ENCODE data around the gene FRK.
"Not testable (repeated sequence)": the region's sequence is repeated elsewhere in the genome, so short reads cannot be mapped to it uniquely, and the experiment has no call there.

FRK gene

DNA sequence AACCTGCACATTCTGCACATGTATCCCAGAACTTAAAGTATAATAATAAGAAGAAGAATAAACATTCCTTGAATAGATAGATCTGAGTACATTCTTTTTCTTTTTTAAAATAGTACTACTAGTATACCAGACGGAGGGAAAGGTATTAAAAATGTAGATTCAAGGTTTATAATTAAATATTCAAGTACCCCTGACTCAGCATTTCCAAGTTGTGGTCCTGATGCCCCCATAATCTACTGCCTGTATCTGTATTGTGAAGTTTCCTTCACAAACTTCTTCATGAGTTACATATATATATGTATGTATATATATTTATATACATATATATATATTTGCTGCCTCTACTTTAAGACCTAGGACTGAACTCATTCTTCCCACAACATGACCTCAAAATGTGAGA is 14.0 kb downstream of the FRK start:
- H3K14ac ChIP-seq (ENCODE audit: low read length in 2 of 2) = no peak overlapping the region
- H3K79me1 ChIP-seq (replicated peaks; ENCODE audit: low read length, poor library complexity, severe bottlenecking) = peaks cover 11% of the 10 kb centered on the region
- H3K36me3 ChIP-seq (ENCODE audit: control insufficient read depth in 1 of 2, insufficient read depth in 2 of 2, low read depth in 1 of 2, low read length in 2 of 2) = peaks cover 0 to 4% of the 10 kb centered on the region in 2 experiments
- H3K4me3 ChIP-seq (ENCODE audit: insufficient read depth in 1 of 2, low read depth in 1 of 2, low read length in 2 of 2) = no peak overlapping the region
- H2BK120ac ChIP-seq (ENCODE audit: low read depth, low read length) = no peak overlapping the region
- no peak overlapping the region for H2AK5ac ChIP-seq (ENCODE audit: low read length, severe bottlenecking)
- H2BK12ac ChIP-seq (ENCODE audit: low read length in 2 of 2) = no peak overlapping the region
- no peak overlapping the region for H2BK15ac ChIP-seq (ENCODE audit: low read depth, poor library complexity, severe bottlenecking)
- no peak overlapping the region for H2BK5ac ChIP-seq (ENCODE audit: low read depth, low read length, poor library complexity, severe bottlenecking)
- no peak overlapping the region for H3K23ac ChIP-seq (ENCODE audit: low read length in 2 of 2)
- no peak for DNase-seq
- peaks cover 4% of the 10 kb centered on the region for H3K9me3 ChIP-seq (ENCODE audit: control insufficient read depth, low read length)
- no peak overlapping the region for H2AFZ ChIP-seq (ENCODE audit: low read depth, low read length)
- H3K4me1 ChIP-seq (ENCODE audit: control insufficient read depth, insufficient read depth, low read depth, low read length) = peaks cover 1% of the 10 kb centered on the region
- H3K27ac ChIP-seq (ENCODE audit: low read length, poor library complexity, severe bottlenecking) = no peak overlapping the region
- H4K91ac ChIP-seq (ENCODE audit: low read length) = no peak overlapping the region
- no peak overlapping the region for H3K18ac ChIP-seq (ENCODE audit: low read depth in 1 of 2, low read length in 2 of 2)
- no peak overlapping the region for H3K9ac ChIP-seq (ENCODE audit: low read length)
- H3K4ac ChIP-seq (ENCODE audit: low read depth in 1 of 2, low read length in 2 of 2) = no peak overlapping the region
- no peak overlapping the region for H4K8ac ChIP-seq (ENCODE audit: low read length)
- WGBS = no CpG with 5 or more reads among the region's 1 CpG
- H3K4me2 ChIP-seq (ENCODE audit: low read length, poor library complexity, severe bottlenecking) = no peak overlapping the region
- no peaks in the 10 kb centered on the region for H3K27me3 ChIP-seq (ENCODE audit: control insufficient read depth in 1 of 2, insufficient read depth in 1 of 2, low read length in 2 of 2)

GRCh38 chr6:116046272-116046671 is 14.4 kb downstream of the FRK start:
- H2AFZ ChIP-seq (ENCODE audit: low read depth, low read length); H3K27me3 ChIP-seq (ENCODE audit: control insufficient read depth in 1 of 2, insufficient read depth in 1 of 2, low read length in 2 of 2); H3K9ac ChIP-seq (ENCODE audit: low read length); H2AK5ac ChIP-seq (ENCODE audit: low read length, severe bottlenecking); H2BK12ac ChIP-seq (ENCODE audit: low read length in 2 of 2); H4K8ac ChIP-seq (ENCODE audit: low read length); H3K27ac ChIP-seq (ENCODE audit: low read length, poor library complexity, severe bottlenecking); H4K91ac ChIP-seq (ENCODE audit: low read length); H3K4me1 ChIP-seq (ENCODE audit: control insufficient read depth, insufficient read depth, low read depth, low read length); DNase-seq; H3K36me3 ChIP-seq (ENCODE audit: control insufficient read depth in 1 of 2, insufficient read depth in 2 of 2, low read depth in 1 of 2, low read length in 2 of 2); H3K18ac ChIP-seq (ENCODE audit: low read depth in 1 of 2, low read length in 2 of 2); H3K23ac ChIP-seq (ENCODE audit: low read length in 2 of 2); H3K14ac ChIP-seq (ENCODE audit: low read length in 2 of 2); H3K4me2 ChIP-seq (ENCODE audit: low read length, poor library complexity, severe bottlenecking); H2BK15ac ChIP-seq (ENCODE audit: low read depth, poor library complexity, severe bottlenecking); H3K4ac ChIP-seq (ENCODE audit: low read depth in 1 of 2, low read length in 2 of 2); H3K4me3 ChIP-seq (ENCODE audit: insufficient read depth in 1 of 2, low read depth in 1 of 2, low read length in 2 of 2); H2BK5ac ChIP-seq (ENCODE audit: low read depth, low read length, poor library complexity, severe bottlenecking); H3K9me3 ChIP-seq (ENCODE audit: control insufficient read depth, low read length); H2BK120ac ChIP-seq (ENCODE audit: low read depth, low read length): not testable (repeated sequence)
- peaks cover 15% of the 10 kb centered on the region for H3K79me1 ChIP-seq (replicated peaks; ENCODE audit: low read length, poor library complexity, severe bottlenecking)

- no peak overlapping the region for H2BK5ac ChIP-seq (ENCODE audit: low read depth, low read length, poor library complexity, severe bottlenecking)
- 94% methylated on average over 5 of the region's 5 CpGs for WGBS
These were observed 18.8 kb downstream of the FRK start for GRCh38 chr6:116041934-116042333.

GRCh38 chr6:116040993-116041392 is 19.7 kb downstream of the FRK start:
- no peak overlapping the region for H2BK5ac ChIP-seq (ENCODE audit: low read depth, low read length, poor library complexity, severe bottlenecking)
- WGBS = 100% methylated on average over 2 of the region's 2 CpGs
- H3K4me1 ChIP-seq (ENCODE audit: control insufficient read depth, insufficient read depth, low read depth, low read length) = no peaks in the 10 kb centered on the region
- H2BK15ac ChIP-seq (ENCODE audit: low read depth, poor library complexity, severe bottlenecking) = no peak overlapping the region
- H3K9me3 ChIP-seq (ENCODE audit: control insufficient read depth, low read length) = peaks cover 4% of the 10 kb centered on the region
- no peak overlapping the region for H4K8ac ChIP-seq (ENCODE audit: low read length)
- H3K23ac ChIP-seq (ENCODE audit: low read length in 2 of 2) = no peak overlapping the region
- DNase-seq = no peak
- H3K27me3 ChIP-seq (ENCODE audit: control insufficient read depth in 1 of 2, insufficient read depth in 1 of 2, low read length in 2 of 2) = no peaks in the 10 kb centered on the region
- H4K91ac ChIP-seq (ENCODE audit: low read length) = no peak overlapping the region
- H2BK120ac ChIP-seq (ENCODE audit: low read depth, low read length) = no peak overlapping the region
- no peak overlapping the region for H3K18ac ChIP-seq (ENCODE audit: low read depth in 1 of 2, low read length in 2 of 2)
- H2AFZ ChIP-seq (ENCODE audit: low read depth, low read length) = no peak overlapping the region
- no peak overlapping the region for H3K14ac ChIP-seq (ENCODE audit: low read length in 2 of 2)
- no peak overlapping the region for H3K9ac ChIP-seq (ENCODE audit: low read length)
- peaks cover 22% of the 10 kb centered on the region for H3K79me1 ChIP-seq (replicated peaks; ENCODE audit: low read length, poor library complexity, severe bottlenecking)
- no peak overlapping the region for H3K4ac ChIP-seq (ENCODE audit: low read depth in 1 of 2, low read length in 2 of 2)
- H3K4me2 ChIP-seq (ENCODE audit: low read length, poor library complexity, severe bottlenecking) = no peak overlapping the region
- no peak overlapping the region for H3K27ac ChIP-seq (ENCODE audit: low read length, poor library complexity, severe bottlenecking)
- no peak overlapping the region for H2AK5ac ChIP-seq (ENCODE audit: low read length, severe bottlenecking)
- H2BK12ac ChIP-seq (ENCODE audit: low read length in 2 of 2) = no peak overlapping the region
- H3K4me3 ChIP-seq (ENCODE audit: insufficient read depth in 1 of 2, low read depth in 1 of 2, low read length in 2 of 2) = no peak overlapping the region
- H3K36me3 ChIP-seq (ENCODE audit: control insufficient read depth in 1 of 2, insufficient read depth in 2 of 2, low read depth in 1 of 2, low read length in 2 of 2) = peaks cover 0 to 17% of the 10 kb centered on the region in 2 experiments

More at GRCh38 chr6:116041934-116042333, 18.8 kb downstream of the FRK start:
- H3K9ac ChIP-seq (ENCODE audit: low read length) = no peak overlapping the region
- peaks cover 4% of the 10 kb centered on the region for H3K9me3 ChIP-seq (ENCODE audit: control insufficient read depth, low read length)
- no peak overlapping the region for H4K8ac ChIP-seq (ENCODE audit: low read length)
- H2BK15ac ChIP-seq (ENCODE audit: low read depth, poor library complexity, severe bottlenecking) = no peak overlapping the region
- no peak overlapping the region for H2AFZ ChIP-seq (ENCODE audit: low read depth, low read length)
- H2BK12ac ChIP-seq (ENCODE audit: low read length in 2 of 2) = no peak overlapping the region
- no peaks in the 10 kb centered on the region for H3K27me3 ChIP-seq (ENCODE audit: control insufficient read depth in 1 of 2, insufficient read depth in 1 of 2, low read length in 2 of 2)
- H2AK5ac ChIP-seq (ENCODE audit: low read length, severe bottlenecking) = no peak overlapping the region
- H3K23ac ChIP-seq (ENCODE audit: low read length in 2 of 2) = no peak overlapping the region
- no peaks in the 10 kb centered on the region for H3K4me1 ChIP-seq (ENCODE audit: control insufficient read depth, insufficient read depth, low read depth, low read length)
- H3K27ac ChIP-seq (ENCODE audit: low read length, poor library complexity, severe bottlenecking) = no peak overlapping the region
- H3K4me2 ChIP-seq (ENCODE audit: low read length, poor library complexity, severe bottlenecking) = no peak overlapping the region
- H3K4me3 ChIP-seq (ENCODE audit: insufficient read depth in 1 of 2, low read depth in 1 of 2, low read length in 2 of 2) = no peak overlapping the region
- H3K14ac ChIP-seq (ENCODE audit: low read length in 2 of 2) = no peak overlapping the region
- peaks cover 0 to 17% of the 10 kb centered on the region in 2 experiments for H3K36me3 ChIP-seq (ENCODE audit: control insufficient read depth in 1 of 2, insufficient read depth in 2 of 2, low read depth in 1 of 2, low read length in 2 of 2)
- H3K18ac ChIP-seq (ENCODE audit: low read depth in 1 of 2, low read length in 2 of 2) = no peak overlapping the region
- H4K91ac ChIP-seq (ENCODE audit: low read length) = no peak overlapping the region
- no peak for DNase-seq
- H3K4ac ChIP-seq (ENCODE audit: low read depth in 1 of 2, low read length in 2 of 2) = no peak overlapping the region
- peaks cover 22% of the 10 kb centered on the region for H3K79me1 ChIP-seq (replicated peaks; ENCODE audit: low read length, poor library complexity, severe bottlenecking)
- no peak overlapping the region for H2BK120ac ChIP-seq (ENCODE audit: low read depth, low read length)
